ENCODE data around the gene CACNB2.

DNA sequence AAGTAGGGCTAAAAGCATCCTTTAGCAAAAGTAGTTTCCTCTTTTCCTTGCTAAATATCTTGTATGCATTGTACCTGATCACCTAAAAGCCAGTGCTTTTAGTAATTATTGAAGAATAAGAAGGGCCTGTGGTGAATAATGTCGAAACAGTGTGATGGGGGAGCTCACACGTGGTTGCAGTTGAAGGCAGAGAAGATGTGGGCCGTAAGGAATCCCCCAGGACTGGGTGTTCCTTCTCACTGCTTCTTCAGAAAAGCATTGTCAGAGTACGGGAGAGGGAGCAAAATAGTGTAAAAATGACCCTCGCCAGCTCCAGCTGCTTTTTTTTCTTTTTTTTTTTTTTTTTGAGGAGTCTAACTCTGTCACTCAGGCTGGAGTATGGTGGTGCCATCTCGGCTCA, 310.1 kb downstream of the CACNB2 start:
- TF ChIP-seq, protein P1, sequence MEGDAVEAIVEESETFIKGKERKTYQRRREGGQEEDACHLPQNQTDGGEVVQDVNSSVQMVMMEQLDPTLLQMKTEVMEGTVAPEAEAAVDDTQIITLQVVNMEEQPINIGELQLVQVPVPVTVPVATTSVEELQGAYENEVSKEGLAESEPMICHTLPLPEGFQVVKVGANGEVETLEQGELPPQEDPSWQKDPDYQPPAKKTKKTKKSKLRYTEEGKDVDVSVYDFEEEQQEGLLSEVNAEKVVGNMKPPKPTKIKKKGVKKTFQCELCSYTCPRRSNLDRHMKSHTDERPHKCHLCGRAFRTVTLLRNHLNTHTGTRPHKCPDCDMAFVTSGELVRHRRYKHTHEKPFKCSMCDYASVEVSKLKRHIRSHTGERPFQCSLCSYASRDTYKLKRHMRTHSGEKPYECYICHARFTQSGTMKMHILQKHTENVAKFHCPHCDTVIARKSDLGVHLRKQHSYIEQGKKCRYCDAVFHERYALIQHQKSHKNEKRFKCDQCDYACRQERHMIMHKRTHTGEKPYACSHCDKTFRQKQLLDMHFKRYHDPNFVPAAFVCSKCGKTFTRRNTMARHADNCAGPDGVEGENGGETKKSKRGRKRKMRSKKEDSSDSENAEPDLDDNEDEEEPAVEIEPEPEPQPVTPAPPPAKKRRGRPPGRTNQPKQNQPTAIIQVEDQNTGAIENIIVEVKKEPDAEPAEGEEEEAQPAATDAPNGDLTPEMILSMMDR (IDR thresholded peaks at IDR 0.05), result no peak
- no peak for TF ChIP-seq POLR2AphosphoS5 (IDR thresholded peaks at IDR 0.05)
- no peak for TF ChIP-seq EP300 (IDR thresholded peaks at IDR 0.05)

All from gastroesophageal sphincter (tissue), 3 donors.